Prostate gland (tissue), 2 donors: Measurements from ENCODE around the gene GAREM1. TPM values are rescaled to one million over a fixed set of nuclear protein-coding genes. Genes with fewer than 3 reads are reported as not detected.

Source experiments
- DNase-seq: peaks from one replicate; pipeline ENCODE4 v3.0.0-alpha.2; 2019; ENCODE audit warnings: low spot score
- H3K27ac ChIP-seq, 2 donors: fragments of 200-600 bp; sonication (generic); 2 replicates each; pipeline ENCODE4 v1.5.1; 2017 to 2019
- H3K27me3 ChIP-seq: fragments of 200-600 bp; sonication (generic); replicated peaks from 2 replicates; pipeline ENCODE4 v1.5.1; 2019; ENCODE audit not compliant: insufficient read depth
- H3K36me3 ChIP-seq, 2 donors: fragments of 200-600 bp; sonication (generic); 1 replicate in 1 of 2; 2 replicates in 1 of 2; pipeline versions ENCODE4 v1.5.1 to v1.8.1; 2017 to 2019
- H3K4me1 ChIP-seq: fragments of 200-600 bp; sonication (generic); replicated peaks from 2 replicates; pipeline ENCODE4 v1.5.1; 2019
- H3K4me3 ChIP-seq, 2 donors: fragments of 200-600 bp; sonication (generic); 2 replicates each; pipeline ENCODE4 v1.5.1; 2017 to 2019
- H3K9me3 ChIP-seq: fragments of 200-600 bp; sonication (generic); 2 replicates; pipeline ENCODE4 v1.5.1; 2017
- CTCF ChIP-seq, 4 experiments: fragments of 200-600 bp in 2 of 4; fragments of 450-650 bp in 2 of 4; sonication (generic) in 2 of 4; IDR thresholded peaks; 1 replicate in 3 of 4; 2 replicates in 1 of 4; pipeline ENCODE4 v1.5.1; 2016 to 2019; ENCODE audit warnings: antibody characterized with exemption in 4 of 4, mild to moderate bottlenecking in 2 of 4, moderate library complexity in 2 of 4
- POLR2A ChIP-seq: fragments of 450-650 bp; IDR thresholded peaks from one replicate; pipeline ENCODE4 v1.6.1; 2016; ENCODE audit warnings: antibody characterized with exemption, mild to moderate bottlenecking
- POLR2AphosphoS5 ChIP-seq: sonication (generic); formaldehyde crosslinking; IDR thresholded peaks from one replicate; pipeline ENCODE4 v1.6.1; 2017; ENCODE audit warnings: antibody characterized with exemption
- WGBS: methylation state at CpG from one replicate; pipeline ENCODE4 v1.1.5; 2018; 5-methylcytosine and 5-hydroxymethylcytosine counted together
- intact Hi-C: fragments of 100-400 bp; cut with DNase I; formaldehyde crosslinking; loops from one replicate; pipeline ENCODE4 v1.14.2; 2022
- total RNA-seq, 2 donors: library from RNA; depleted of rRNA; stranded (reverse); fragments of >200 nt; gene quantifications; one replicate each; pipeline ENCODE4 v1.1.0, GENCODE V29; 2016

GAREM1 gene
- total RNA-seq, 2 donors from 2014 or later: 9.5 to 14.9 TPM

GRCh38 chr18:32427084-32427900 is 43.4 kb downstream of the GAREM1 start:
- intact Hi-C loops: no loop called here
- 77% methylated on average over 4 of the region's 4 CpGs for WGBS
- Histone ChIP-seq H3K27ac (no peak overlapping the region), H3K27me3 (no peaks in the 10 kb centered on the region), H3K9me3 (no peaks in the 10 kb centered on the region), H3K4me3 (no peak overlapping the region), H3K4me1 (no peaks in the 10 kb centered on the region), H3K36me3 (no peaks in the 10 kb centered on the region)
- TF ChIP-seq POLR2A (no peak), POLR2AphosphoS5 (no peak), CTCF (IDR thresholded peaks at IDR 0.05) (no peak)
- DNase-seq: no peak

- H3K27me3 ChIP-seq: no peaks in the 10 kb centered on the region
- no peaks in the 10 kb centered on the region for H3K4me1 ChIP-seq
- TF ChIP-seq CTCF (IDR thresholded peaks at IDR 0.05) (no peak), POLR2AphosphoS5 (no peak), POLR2A (no peak)
- WGBS: 74% methylated on average over 1 of the region's 1 CpG
- no peak overlapping the region for H3K27ac ChIP-seq
- no peaks in the 10 kb centered on the region for H3K9me3 ChIP-seq
- no peak overlapping the region for H3K4me3 ChIP-seq
- intact Hi-C loops: no loop called here
- H3K36me3 ChIP-seq: no peaks in the 10 kb centered on the region
- DNase-seq: no peak
Measured at GRCh38 chr18:32425466-32425865, 45.2 kb downstream of the GAREM1 start.

DNA sequence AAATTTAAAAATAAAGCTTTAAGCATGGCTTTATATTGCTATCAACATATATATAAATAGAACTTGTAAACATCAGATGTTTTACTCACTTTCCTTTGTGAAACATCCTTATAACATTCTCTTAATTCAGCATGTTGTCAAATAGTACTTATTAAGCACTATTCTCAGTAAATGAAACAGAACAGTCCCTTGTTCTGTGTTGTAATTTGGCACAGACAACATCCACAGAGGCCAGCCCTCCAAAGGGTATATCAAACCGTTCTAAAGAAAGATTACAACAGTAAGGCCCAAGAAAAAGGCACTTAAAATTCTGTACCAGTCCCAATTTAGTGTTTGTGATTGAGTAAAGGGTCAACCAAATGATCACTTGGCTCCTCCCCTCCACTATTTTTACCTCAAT is 46.0 kb downstream of the GAREM1 start:
- H3K4me3 ChIP-seq: no peak overlapping the region
- no peaks in the 10 kb centered on the region for H3K36me3 ChIP-seq
- H3K4me1 ChIP-seq: no peaks in the 10 kb centered on the region
- H3K27ac ChIP-seq: no peak overlapping the region
- no peaks in the 10 kb centered on the region for H3K9me3 ChIP-seq
- TF ChIP-seq POLR2A: no peak
- no peak for DNase-seq
- no peaks in the 10 kb centered on the region for H3K27me3 ChIP-seq
- intact Hi-C loops: no loop called here
- 23% methylated on average over 1 of the region's 1 CpG for WGBS

DNA sequence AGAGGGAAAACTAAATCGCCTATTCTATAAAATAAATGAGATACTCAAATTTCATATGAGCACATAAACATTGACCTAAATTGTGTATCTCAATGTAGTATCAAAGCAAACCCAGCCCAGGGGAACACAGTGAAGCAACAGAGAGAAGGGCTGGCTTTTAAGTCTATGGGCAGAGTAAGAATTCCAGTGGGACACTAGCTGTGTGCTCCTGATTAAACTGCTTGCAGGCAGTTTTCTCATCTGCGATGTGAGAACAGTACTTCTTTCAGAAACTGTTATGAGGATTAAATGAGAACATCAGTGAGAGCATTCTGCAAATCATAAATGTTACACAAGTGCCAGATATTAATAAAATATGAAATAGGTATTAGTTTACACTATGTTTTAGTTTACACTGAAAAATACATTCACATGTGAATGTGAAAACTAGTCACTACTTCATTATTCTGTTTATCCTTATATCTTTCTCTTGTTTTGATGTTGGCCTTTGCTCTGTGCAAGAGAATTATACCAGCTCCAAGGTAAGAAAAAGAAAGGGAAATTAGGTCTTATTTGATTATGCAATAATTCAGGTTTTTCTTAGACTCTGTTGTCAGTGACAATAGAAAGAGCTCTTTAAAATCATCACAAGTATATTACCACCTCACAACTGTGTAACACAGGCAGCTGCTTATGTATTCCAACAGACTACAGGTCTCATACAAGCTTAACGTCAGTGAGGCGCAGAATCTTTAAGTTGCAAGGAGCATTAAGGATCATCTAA is 47.5 kb downstream of the GAREM1 start:
- H3K27me3 ChIP-seq: no peaks in the 10 kb centered on the region
- no peaks in the 10 kb centered on the region for H3K4me1 ChIP-seq
- no peaks in the 10 kb centered on the region for H3K9me3 ChIP-seq
- H3K4me3 ChIP-seq: no peak overlapping the region
- TF ChIP-seq CTCF (IDR thresholded peaks at IDR 0.05): no peak
- TF ChIP-seq POLR2AphosphoS5: no peak
- no peak for TF ChIP-seq POLR2A
- 90% methylated on average over 4 of the region's 4 CpGs for whole genome bisulfite sequencing
- no peak overlapping the region for H3K27ac ChIP-seq
- no peak for DNase-seq
- H3K36me3 ChIP-seq: no peaks in the 10 kb centered on the region
- intact Hi-C loops: no loop called here

DNA sequence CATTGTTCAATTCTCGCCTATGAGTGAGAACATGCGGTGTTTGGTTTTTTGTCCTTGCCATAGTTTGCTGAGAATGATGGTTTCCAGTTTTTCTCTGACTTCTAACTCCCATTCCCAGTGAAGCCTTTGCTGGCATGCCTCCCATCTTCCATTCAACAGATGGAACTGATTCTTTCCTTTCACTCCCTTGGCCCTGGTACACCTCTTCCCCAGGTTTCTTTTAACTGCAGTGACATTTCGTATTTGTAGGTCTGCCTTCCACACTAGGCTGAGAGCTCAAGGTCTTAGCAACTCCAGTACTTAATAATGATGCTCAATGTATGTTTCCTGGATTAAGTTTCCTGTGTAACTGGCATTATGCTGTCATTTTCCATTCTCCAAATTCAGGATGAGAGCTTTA is 48.5 kb downstream of the GAREM1 start:
- Histone ChIP-seq H3K36me3 (no peaks in the 10 kb centered on the region), H3K27me3 (no peaks in the 10 kb centered on the region), H3K4me3 (no peak overlapping the region), H3K27ac (no peak overlapping the region), H3K4me1 (no peaks in the 10 kb centered on the region), H3K9me3 (no peaks in the 10 kb centered on the region)
- WGBS: 87% methylated on average over 3 of the region's 3 CpGs
- no peak for DNase-seq
- intact Hi-C loops: no loop called here
- no peak for TF ChIP-seq CTCF (IDR thresholded peaks at IDR 0.05)
- no peak for TF ChIP-seq POLR2A
- no peak for TF ChIP-seq POLR2AphosphoS5
